CD14-positive monocyte (primary cell): Measurements from ENCODE around the gene LZTFL1. TPM values are rescaled to one million over a fixed set of nuclear protein-coding genes. Genes with fewer than 3 reads are reported as not detected.
A peak's percentile ranks its signal among the peaks of the same experiment; 100 is the strongest.
"Not testable (repeated sequence)": the region's sequence is repeated elsewhere in the genome, so short reads cannot be mapped to it uniquely, and the experiment has no call there.

Experiments
- DNase-seq, 3 donors: peaks; one replicate each; pipeline ENCODE4 v3.0.0-alpha.2; 2011 to 2022
- H2AFZ ChIP-seq: 2 replicates; pipeline ENCODE4 v1.6.0; 2012; ENCODE audit warnings: mild to moderate bottlenecking, low read depth, low read length, inconsistent platforms; ENCODE audit not compliant: insufficient read depth, poor library complexity, severe bottlenecking
- H3K27ac ChIP-seq, 2 donors: 1 replicate in 1 of 2; 2 replicates in 1 of 2; pipeline ENCODE4 v1.5.1; 2012 to 2013; ENCODE audit warnings: low read length in 2 of 2, control low read depth in 1 of 2, inconsistent platforms in 1 of 2, low read depth in 1 of 2, mild to moderate bottlenecking in 1 of 2
- H3K27me3 ChIP-seq, 2 donors: one replicate each; pipeline versions ENCODE4 v1.6.0 to v1.6.1; 2011 to 2013; ENCODE audit warnings: low read length in 2 of 2; ENCODE audit not compliant: control insufficient read depth in 2 of 2, insufficient read depth in 2 of 2
- H3K36me3 ChIP-seq, 2 donors: replicated peaks in 1 of 2; 1 replicate in 1 of 2; 2 replicates in 1 of 2; pipeline versions ENCODE4 v1.5.1 to v1.6.1; 2012 to 2013; ENCODE audit warnings: low read length in 2 of 2, control low read depth in 1 of 2, inconsistent platforms in 1 of 2, mild to moderate bottlenecking in 1 of 2; ENCODE audit not compliant: insufficient read depth in 2 of 2, control insufficient read depth in 1 of 2
- H3K4me1 ChIP-seq, 2 donors: 1 replicate in 1 of 2; 2 replicates in 1 of 2; pipeline versions ENCODE4 v1.5.1 to v1.6.1; 2012 to 2013; ENCODE audit warnings: low read length in 2 of 2, control low read depth in 1 of 2, inconsistent platforms in 1 of 2, mild to moderate bottlenecking in 1 of 2, moderate library complexity in 1 of 2; ENCODE audit not compliant: insufficient read depth in 2 of 2, control insufficient read depth in 1 of 2
- H3K4me2 ChIP-seq: replicated peaks from 2 replicates; pipeline ENCODE3; 2012; ENCODE audit warnings: low read length, moderate library complexity, mild to moderate bottlenecking; ENCODE audit not compliant: poor library complexity, severe bottlenecking; ENCODE audit errors: extremely low read depth
- H3K4me3 ChIP-seq, 3 experiments: fragments of 200-600 bp in 1 of 3; sonication (generic) in 1 of 3; replicated peaks in 1 of 3; 1 replicate in 2 of 3; 2 replicates in 1 of 3; pipeline ENCODE4 v1.5.1; 2011 to 2013; ENCODE audit warnings: low read length in 3 of 3, mild to moderate bottlenecking in 3 of 3, control low read depth in 2 of 3, low read depth in 2 of 3, inconsistent platforms in 1 of 3, moderate library complexity in 1 of 3
- H3K79me2 ChIP-seq: 2 replicates; pipeline ENCODE4 v1.6.0; 2012; ENCODE audit warnings: mild to moderate bottlenecking, control low read depth, inconsistent platforms, low read length, moderate library complexity; ENCODE audit not compliant: insufficient read depth
- H3K9ac ChIP-seq: 2 replicates; pipeline ENCODE4 v1.6.0; 2017; ENCODE audit warnings: low read length, mild to moderate bottlenecking; ENCODE audit not compliant: insufficient read depth, poor library complexity, severe bottlenecking
- H3K9me3 ChIP-seq, 2 donors: replicated peaks in 1 of 2; 1 replicate in 1 of 2; 2 replicates in 1 of 2; pipeline versions ENCODE4 v1.5.1 to v1.6.1; 2012 to 2013; ENCODE audit warnings: low read length in 2 of 2, control low read depth in 1 of 2; ENCODE audit not compliant: control insufficient read depth in 1 of 2, insufficient read depth in 1 of 2
- H4K20me1 ChIP-seq: 2 replicates; pipeline ENCODE4 v1.6.0; 2012; ENCODE audit warnings: mild to moderate bottlenecking, low read length, control low read depth, moderate library complexity; ENCODE audit not compliant: insufficient read depth
- H3K27ac Mint-ChIP-seq, 7 donors: one replicate each; pipeline ENCODE4 v1.8.0; 2020; ENCODE audit warnings: mild to moderate bottlenecking in 7 of 7, mixed read lengths in 7 of 7, moderate library complexity in 6 of 7, inconsistent platforms in 2 of 7
- H3K27me3 Mint-ChIP-seq, 3 donors: one replicate each; pipeline ENCODE4 v1.8.0; 2021 to 2022; ENCODE audit warnings: low read depth in 3 of 3, mild to moderate bottlenecking in 3 of 3, mixed read lengths in 3 of 3, moderate library complexity in 3 of 3, inconsistent platforms in 1 of 3
- H3K36me3 Mint-ChIP-seq, 2 donors: one replicate each; pipeline ENCODE4 v1.8.0; 2020; ENCODE audit warnings: mixed read lengths in 2 of 2, inconsistent platforms in 1 of 2, mild to moderate bottlenecking in 1 of 2
- H3K4me1 Mint-ChIP-seq: one replicate; pipeline ENCODE4 v1.8.0; 2020; ENCODE audit warnings: mild to moderate bottlenecking, mixed read lengths
- H3K4me3 Mint-ChIP-seq, 2 donors: one replicate each; pipeline ENCODE4 v1.8.0; 2020; ENCODE audit warnings: mild to moderate bottlenecking in 2 of 2, mixed read lengths in 2 of 2, moderate library complexity in 1 of 2
- H3K9me3 Mint-ChIP-seq, 7 donors: one replicate each; pipeline ENCODE4 v1.8.0; 2020 to 2022; ENCODE audit warnings: mixed read lengths in 7 of 7, mild to moderate bottlenecking in 6 of 7, moderate library complexity in 6 of 7, inconsistent platforms in 2 of 7
- CTCF ChIP-seq: fragments of 200-600 bp; IDR thresholded peaks from one replicate; pipeline ENCODE4 v1.8.0; 2022; ENCODE audit warnings: antibody characterized with exemption, mild to moderate bottlenecking
- WGBS: methylation state at CpG from one replicate; pipeline ENCODE4 v1.1.5; 2013; ENCODE audit warnings: missing lambda C conversion rate; ENCODE audit not compliant: insufficient coverage; 5-methylcytosine and 5-hydroxymethylcytosine counted together
- intact Hi-C, 2 donors: fragments of 100-400 bp; cut with micrococcal nuclease; formaldehyde crosslinking; loops; one replicate each; pipeline versions ENCODE4 v1.15.0 to v1.15.1; 2023
- polyA plus RNA-seq, 3 donors: library from polyadenylated mRNA; depleted of rRNA in 1 of 3; unstranded in 2 of 3; stranded (reverse) in 1 of 3; fragments of 300-500 nt in 2 of 3; fragments of >200 nt in 1 of 3; fragmentation: Illumina TruSeq in 2 of 3; gene quantifications; 1 replicate in 2 of 3; 2 replicates in 1 of 3; pipeline ENCODE4 v1.2.3, GENCODE V29; 2012 to 2021

LZTFL1 gene
- polyA plus RNA-seq, 3 donors = 7.3 to 10.5 (median 7.5) TPM

DNA sequence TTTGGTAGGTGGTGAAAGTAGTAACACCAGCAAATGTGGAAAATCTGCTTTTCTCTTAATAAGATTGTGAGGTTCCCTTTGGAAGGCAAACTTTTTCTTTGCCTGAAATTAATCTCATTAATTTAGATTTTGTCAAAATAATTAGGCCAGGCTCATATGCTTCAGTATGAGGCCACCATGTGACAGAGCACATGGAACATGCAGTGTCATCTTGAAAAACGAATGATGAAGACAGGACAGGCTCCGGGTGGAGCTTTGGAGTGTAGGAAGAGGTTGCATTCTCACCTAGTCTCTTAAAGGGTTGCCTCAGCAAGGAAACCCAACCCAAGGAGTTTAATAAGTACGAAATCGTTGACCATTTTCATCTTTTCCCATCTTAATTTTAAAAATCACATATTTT lies 18.6 kb upstream of the LZTFL1 start:
- 80% methylated on average over 1 of the region's 4 CpGs for WGBS
- TF ChIP-seq CTCF = no peak
- no peaks in the 10 kb centered on the region for H3K36me3 ChIP-seq
- peaks cover 5 to 12% (median 9%) of the 10 kb centered on the region in 7 donors for H3K9me3 Mint-ChIP-seq
- no peak overlapping the region for H3K9ac ChIP-seq
- peaks cover 9% of the 10 kb centered on the region for H3K4me1 Mint-ChIP-seq
- no peak for DNase-seq
- peaks cover 0 to 4% (median 2%) of the 10 kb centered on the region in 3 donors for H3K27me3 Mint-ChIP-seq
- no peaks in the 10 kb centered on the region for H3K36me3 Mint-ChIP-seq
- peaks cover 5% of the 10 kb centered on the region in 2 donors for H3K9me3 ChIP-seq
- no peak overlapping the region for H3K27ac ChIP-seq
- intact Hi-C loops = no loop called here
- no peaks in the 10 kb centered on the region for H4K20me1 ChIP-seq
- H3K4me3 Mint-ChIP-seq = no peak overlapping the region
- no peaks in the 10 kb centered on the region for H3K27me3 ChIP-seq
- no peak overlapping the region for H3K4me2 ChIP-seq
- no peak overlapping the region for H2AFZ ChIP-seq
- H3K4me1 ChIP-seq = no peaks in the 10 kb centered on the region
- H3K4me3 ChIP-seq = no peak overlapping the region
- H3K79me2 ChIP-seq = no peaks in the 10 kb centered on the region
- no peak overlapping the region for H3K27ac Mint-ChIP-seq

DNA sequence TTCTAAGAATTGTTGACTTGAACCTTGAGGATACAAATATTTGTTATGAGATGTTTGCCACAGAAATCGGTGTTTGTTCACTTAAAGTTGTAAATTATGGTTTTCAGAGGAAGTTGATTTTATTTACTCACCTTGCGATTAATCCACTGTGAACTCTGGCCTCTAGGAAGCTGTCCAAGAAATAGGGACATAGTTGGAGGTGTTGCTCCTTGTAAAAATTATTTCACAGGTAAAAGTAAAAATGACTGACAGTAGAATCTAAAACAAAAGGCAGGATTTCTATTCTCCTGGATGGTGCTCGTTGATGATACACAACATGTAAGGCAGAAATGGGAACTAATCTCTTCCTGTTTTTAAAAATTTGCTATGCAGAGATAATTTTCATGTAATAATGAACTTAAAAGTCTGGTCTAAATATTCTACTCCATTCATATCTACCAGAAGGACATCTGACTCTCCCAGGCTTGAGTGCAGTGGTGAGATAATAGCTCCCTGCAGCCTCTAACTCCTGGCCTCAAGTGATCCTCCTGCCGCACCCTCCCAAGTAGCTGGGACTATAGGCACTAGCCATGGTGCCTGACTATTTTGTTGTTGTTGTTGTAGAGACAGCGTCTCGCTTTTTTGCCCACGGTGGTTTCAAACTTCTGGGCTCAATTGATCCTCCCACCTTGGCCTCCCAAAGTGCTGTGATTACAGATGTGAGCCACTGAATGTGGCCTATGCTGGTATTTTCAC lies 17.1 kb upstream of the LZTFL1 start:
- DNase-seq = peak in 1 of 3 donors; percentile 14
- peaks cover 0 to 4% (median 2%) of the 10 kb centered on the region in 3 donors for H3K27me3 Mint-ChIP-seq

GRCh38 chr3:45857024-45857423 lies 15.1 kb upstream of the LZTFL1 start:
- H3K4me3 ChIP-seq, H3K27me3 ChIP-seq, H3K4me1 ChIP-seq, DNase-seq, H3K4me1 Mint-ChIP-seq, intact Hi-C loops, H3K27ac ChIP-seq, H3K4me3 Mint-ChIP-seq, H3K36me3 Mint-ChIP-seq, H3K4me2 ChIP-seq, H3K27ac Mint-ChIP-seq, H3K79me2 ChIP-seq, H3K27me3 Mint-ChIP-seq, H3K9me3 ChIP-seq, H2AFZ ChIP-seq, H3K36me3 ChIP-seq, H4K20me1 ChIP-seq, H3K9ac ChIP-seq: not testable (repeated sequence)
- 100% methylated on average over 1 of the region's 2 CpGs for WGBS
- peaks cover 0 to 12% (median 5%) of the 10 kb centered on the region in 7 donors for H3K9me3 Mint-ChIP-seq

More for the DNA sequence above, 17.1 kb upstream of the LZTFL1 start:
- Mint-ChIP-seq H3K27ac (no peak overlapping the region), H3K36me3 (no peaks in the 10 kb centered on the region), H3K4me3 (peak overlapping the region in 1 of 2 donors; percentile 79), H3K4me1 (peaks cover 7% of the 10 kb centered on the region), H3K9me3 (peaks cover 5 to 12% (median 9%) of the 10 kb centered on the region in 7 donors)
- Histone ChIP-seq H3K27ac (no peak overlapping the region), H3K4me2 (no peak overlapping the region), H3K4me3 (no peak overlapping the region), H4K20me1 (no peaks in the 10 kb centered on the region), H3K36me3 (no peaks in the 10 kb centered on the region), H3K27me3 (no peaks in the 10 kb centered on the region), H3K4me1 (no peaks in the 10 kb centered on the region), H3K79me2 (no peaks in the 10 kb centered on the region), H3K9ac (no peak overlapping the region), H2AFZ (peak overlapping the region; percentile 57), H3K9me3 (peaks cover 5% of the 10 kb centered on the region in 2 donors)
- intact Hi-C loops = no loop called here
- WGBS = 28% methylated on average over 2 of the region's 7 CpGs
- no peak for TF ChIP-seq CTCF
